Measurements from ENCODE around the gene SPON2. TPM values are rescaled to one million over a fixed set of nuclear protein-coding genes. Genes with fewer than 3 reads are reported as not detected.
"Not testable (repeated sequence)": the region's sequence is repeated elsewhere in the genome, so short reads cannot be mapped to it uniquely, and the experiment has no call there.

Gene SPON2
- total RNA-seq, 1 donor from 2014 or later: 12.1 TPM

GRCh38 chr4:1130316-1131186 lies 41.8 kb downstream of the SPON2 start:
- no peak overlapping the region for H3K4me3 Mint-ChIP-seq
- intact Hi-C loops (cut with micrococcal nuclease): loop anchor here (1.0 kb wide), 6 partner anchors 37 to 383 kb away; partner anchors contain the start of gene MAEA
- peaks cover 14% of the 10 kb centered on the region for H3K27me3 Mint-ChIP-seq (ENCODE audit: insufficient read depth)

DNA sequence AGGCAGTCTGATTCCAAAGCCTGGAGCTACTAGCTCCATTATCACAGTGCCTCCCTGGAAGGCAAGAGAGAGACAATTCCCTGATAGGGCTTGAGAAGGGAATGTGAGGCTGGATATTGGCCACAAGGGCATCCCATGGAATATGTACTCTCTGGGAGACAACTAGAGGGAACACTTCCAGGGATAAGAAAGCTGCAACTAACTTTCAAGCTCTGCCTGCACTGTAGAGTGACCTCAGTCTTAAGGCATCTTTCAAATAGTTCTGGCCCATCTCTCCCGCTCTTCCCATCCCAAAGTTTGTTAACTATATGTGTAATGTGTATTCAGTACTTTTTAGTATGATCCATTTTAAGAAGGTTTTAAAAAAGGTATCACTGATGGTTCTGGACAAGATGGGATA lies 45.9 kb downstream of the SPON2 start:
- no peak for DNase-seq (ENCODE audit: low spot score)
- Mint-ChIP-seq H3K36me3 (ENCODE audit: low read depth) (no peaks in the 10 kb centered on the region), H3K27me3 (ENCODE audit: insufficient read depth) (peaks cover 17% of the 10 kb centered on the region), H3K4me3 (no peak overlapping the region), H3K27ac (no peak overlapping the region), H3K4me1 (ENCODE audit: low read depth) (peaks cover 5% of the 10 kb centered on the region), H3K9me3 (no peaks in the 10 kb centered on the region)
- intact Hi-C loops (cut with micrococcal nuclease): no loop called here

More at GRCh38 chr4:1130316-1131186, 41.8 kb downstream of the SPON2 start:
- Mint-ChIP-seq H3K27ac (no peak overlapping the region), H3K9me3 (no peaks in the 10 kb centered on the region), H3K36me3 (ENCODE audit: low read depth) (no peaks in the 10 kb centered on the region), H3K4me1 (ENCODE audit: low read depth) (peaks cover 5% of the 10 kb centered on the region)
- peak; percentile 70 for DNase-seq (ENCODE audit: low spot score)

DNA sequence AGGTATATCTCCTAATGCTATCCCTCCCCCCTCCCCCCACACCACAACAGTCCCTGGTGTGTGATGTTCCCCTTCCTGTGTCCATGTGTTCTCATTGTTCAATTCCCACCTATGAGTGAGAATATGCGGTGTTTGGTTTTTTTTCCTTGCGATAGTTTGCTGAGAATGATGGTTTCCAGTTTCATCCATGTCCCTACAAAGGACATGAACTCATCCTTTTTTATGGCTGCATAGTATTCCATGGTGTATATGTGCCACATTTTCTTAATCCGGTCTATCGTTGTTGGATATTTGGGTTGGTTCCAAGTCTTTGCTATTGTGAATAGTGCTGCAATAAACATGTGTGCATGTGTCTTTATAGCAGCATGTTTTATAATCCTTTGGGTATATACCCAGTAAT lies 46.9 kb downstream of the SPON2 start:
- intact Hi-C loops (cut with micrococcal nuclease); DNase-seq (ENCODE audit: low spot score); H3K36me3 Mint-ChIP-seq (ENCODE audit: low read depth); H3K4me3 Mint-ChIP-seq; H3K4me1 Mint-ChIP-seq (ENCODE audit: low read depth); H3K9me3 Mint-ChIP-seq; H3K27ac Mint-ChIP-seq: not testable (repeated sequence)
- H3K27me3 Mint-ChIP-seq (ENCODE audit: insufficient read depth): peaks cover 22% of the 10 kb centered on the region

GRCh38 chr4:1124818-1125217 lies 47.6 kb downstream of the SPON2 start:
- H3K4me1 Mint-ChIP-seq (ENCODE audit: low read depth): no peaks in the 10 kb centered on the region
- no peaks in the 10 kb centered on the region for H3K36me3 Mint-ChIP-seq (ENCODE audit: low read depth)
- intact Hi-C loops (cut with micrococcal nuclease): no loop called here
- H3K27me3 Mint-ChIP-seq (ENCODE audit: insufficient read depth): peaks cover 24% of the 10 kb centered on the region
- DNase-seq (ENCODE audit: low spot score): no peak
- no peak overlapping the region for H3K4me3 Mint-ChIP-seq
- no peaks in the 10 kb centered on the region for H3K9me3 Mint-ChIP-seq
- no peak overlapping the region for H3K27ac Mint-ChIP-seq

DNA sequence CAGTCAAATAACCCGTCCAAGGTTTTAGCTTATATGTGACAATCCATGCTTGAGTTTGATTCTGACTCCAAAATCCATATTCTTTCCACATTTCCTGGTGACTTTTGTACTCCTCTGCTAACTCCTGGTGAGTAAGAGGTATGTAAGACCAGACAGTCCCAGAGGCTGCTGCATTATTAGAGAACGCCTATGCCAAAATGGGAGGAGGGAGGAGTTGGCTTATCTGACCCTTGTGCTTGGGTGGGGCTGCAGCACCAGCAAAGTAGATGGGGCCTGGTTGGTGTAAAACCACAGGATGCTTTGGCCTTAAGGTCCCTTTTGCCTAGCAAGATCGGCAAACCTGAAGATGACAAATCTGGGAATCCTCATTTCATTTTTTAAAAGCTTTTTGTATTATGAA lies 49.9 kb downstream of the SPON2 start:
- H3K4me1 Mint-ChIP-seq (ENCODE audit: low read depth): no peaks in the 10 kb centered on the region
- peaks cover 24% of the 10 kb centered on the region for H3K27me3 Mint-ChIP-seq (ENCODE audit: insufficient read depth)
- no peaks in the 10 kb centered on the region for H3K36me3 Mint-ChIP-seq (ENCODE audit: low read depth)
- DNase-seq (ENCODE audit: low spot score): no peak
- no peak overlapping the region for H3K4me3 Mint-ChIP-seq
- intact Hi-C loops (cut with micrococcal nuclease): no loop called here
- H3K9me3 Mint-ChIP-seq: no peaks in the 10 kb centered on the region
- H3K27ac Mint-ChIP-seq: no peak overlapping the region

Other genes starting within 250 kb of the SPON2 start
- 146 and 149 TPM in 2 replicates for gene GAK, start 240.3 kb downstream of the SPON2 start, total RNA-seq
- gene TMEM175, start 240.1 kb downstream of the SPON2 start, total RNA-seq: 15.4 and 16.2 TPM in 2 replicates
- gene DGKQ, start 199.0 kb downstream of the SPON2 start, total RNA-seq: 17.8 and 18.0 TPM in 2 replicates
- gene IDUA, start 185.5 kb downstream of the SPON2 start, total RNA-seq: 33.8 and 34.3 TPM in 2 replicates
- gene SLC26A1, start 179.2 kb downstream of the SPON2 start, total RNA-seq: 0.22 and 0.49 TPM in 2 replicates
- gene FGFRL1, start 161.0 kb downstream of the SPON2 start, total RNA-seq: 15.5 TPM in 2 replicates
- 0.93 and 1.5 TPM in 2 replicates for gene RNF212, start 59.0 kb downstream of the SPON2 start, total RNA-seq
- gene CTBP1, start 76.5 kb upstream of the SPON2 start, total RNA-seq: 203 and 206 TPM in 2 replicates
- gene MAEA, start 117.3 kb upstream of the SPON2 start, total RNA-seq: 67.1 and 68.1 TPM in 2 replicates
- 25.8 and 27.5 TPM in 2 replicates for gene UVSSA, start 174.6 kb upstream of the SPON2 start, total RNA-seq
- not detected in 2 replicates for gene NKX1-1, start 233.9 kb upstream of the SPON2 start, total RNA-seq